HCT116 (cell line): ENCODE results near the gene POMGNT2. TPM values are rescaled to one million over a fixed set of nuclear protein-coding genes. Genes with fewer than 3 reads are reported as not detected.

Experiments
- ATAC-seq: fragments of 200-7000 bp; cut with Tn5 transposase; 2 replicates; pipeline ENCODE4 v1.9.1; 2020; ENCODE audit warnings: mild to moderate bottlenecking, moderate library complexity
- BruUV-seq: library from RNA; stranded (reverse); fragments of 400-500 nt; replicated peaks from 2 replicates; lab custom pipeline; 2021; lab: Mats Ljungman, UMichigan
- CTCF ChIA-PET: fragments of 300-600 bp; sonication (Branson Sonifier 250); formaldehyde crosslinking; loops from one replicate; lab custom pipeline; 2021; ENCODE audit warnings: antibody characterized with exemption; lab: Charles Lee
- POLR2A ChIA-PET: fragments of 300-600, 350-600 bp; sonication (Branson Sonifier 250); formaldehyde crosslinking; loops from one replicate; lab custom pipeline; 2021; ENCODE audit warnings: antibody characterized with exemption; lab: Charles Lee
- RAD21 ChIA-PET, 2 experiments: fragments of 300-600 bp; sonication (Branson Sonifier 250); formaldehyde crosslinking; loops; one replicate each; lab custom pipeline; 2023; ENCODE audit warnings: low total read pairs in 2 of 2; ENCODE audit not compliant: uncharacterized antibody in 2 of 2, unreplicated experiment in 2 of 2, low non-redundant PET in 1 of 2; lab: Charles Lee
- DNase-seq: peaks from one replicate; pipeline ENCODE4 v3.0.0-alpha.2; 2010; ENCODE audit warnings: low read depth, low spot score
- H2AFZ ChIP-seq: fragments of 200-600 bp; shearing (Covaris generic), sonication (generic); 2 replicates; pipeline ENCODE4 v1.6.1; 2017; ENCODE audit warnings: low read depth, mixed run types, mixed read lengths, antibody characterized with exemption, low read length; ENCODE audit not compliant: poor library complexity, severe bottlenecking
- H3K27ac ChIP-seq: 2 replicates; pipeline ENCODE4 v1.5.1; 2012; ENCODE audit warnings: low read depth, low read length
- H3K27me3 ChIP-seq: fragments of 200-600 bp; sonication (generic); 2 replicates; pipeline ENCODE4 v1.6.1; 2016; ENCODE audit warnings: mixed run types, low read length, mixed read lengths; ENCODE audit not compliant: insufficient read depth
- H3K36me3 ChIP-seq, 2 experiments: fragments of 200-500 bp in 1 of 2; fragments of 200-600 bp in 1 of 2; sonication (Bioruptor generic) in 1 of 2; sonication (generic) in 1 of 2; 2 replicates each; pipeline versions ENCODE4 v1.5.1 to v1.6.1; 2014 to 2016; ENCODE audit warnings: low read length in 2 of 2, inconsistent platforms in 1 of 2, mixed read lengths in 1 of 2, mixed run types in 1 of 2; ENCODE audit not compliant: insufficient read depth in 2 of 2, control insufficient read depth in 1 of 2
- H3K4me1 ChIP-seq, 2 experiments: fragments of 200-600 bp in 1 of 2; sonication (generic) in 1 of 2; 2 replicates each; pipeline versions ENCODE4 v1.5.1 to v1.6.1; 2012 to 2017; ENCODE audit warnings: low read length in 2 of 2, inconsistent platforms in 1 of 2, mild to moderate bottlenecking in 1 of 2, mixed read lengths in 1 of 2, mixed run types in 1 of 2, moderate library complexity in 1 of 2; ENCODE audit not compliant: insufficient read depth in 2 of 2, control insufficient read depth in 1 of 2
- H3K4me2 ChIP-seq: fragments of 200-600 bp; sonication (generic); 2 replicates; pipeline ENCODE4 v1.6.1; 2017; ENCODE audit warnings: mixed run types, low read length, mixed read lengths
- H3K4me3 ChIP-seq, 2 experiments: fragments of 200-600 bp in 1 of 2; sonication (generic) in 1 of 2; replicated peaks in 1 of 2; 2 replicates each; pipeline ENCODE4 v1.5.1; 2011 to 2016; ENCODE audit warnings: low read length in 2 of 2, control low read depth in 1 of 2, low read depth in 1 of 2, mild to moderate bottlenecking in 1 of 2, mixed read lengths in 1 of 2, mixed run types in 1 of 2
- H3K79me2 ChIP-seq: fragments of 200-600 bp; sonication (generic); 2 replicates; pipeline ENCODE4 v1.6.1; 2017; ENCODE audit warnings: mild to moderate bottlenecking, mixed run types, low read length, moderate library complexity, mixed read lengths; ENCODE audit not compliant: insufficient read depth
- H3K9ac ChIP-seq: fragments of 200-600 bp; sonication (generic); 2 replicates; pipeline ENCODE4 v1.6.1; 2016; ENCODE audit warnings: low read length, mixed read lengths
- H3K9me2 ChIP-seq: fragments of 200-600 bp; sonication (generic), shearing (Covaris generic); 2 replicates; pipeline ENCODE4 v1.6.1; 2017; ENCODE audit warnings: mixed run types, mild to moderate bottlenecking, moderate library complexity; ENCODE audit not compliant: insufficient read depth
- H3K9me3 ChIP-seq, 2 experiments: fragments of 200-500 bp in 1 of 2; fragments of 200-600 bp in 1 of 2; sonication (Bioruptor generic) in 1 of 2; sonication (generic) in 1 of 2; 2 replicates each; pipeline ENCODE4 v1.6.1; 2014 to 2017; ENCODE audit warnings: low read length in 2 of 2, mixed read lengths in 2 of 2, inconsistent platforms in 1 of 2, low read depth in 1 of 2, mild to moderate bottlenecking in 1 of 2, mixed run types in 1 of 2, moderate library complexity in 1 of 2; ENCODE audit not compliant: control insufficient read depth in 1 of 2, insufficient read depth in 1 of 2
- H4K20me1 ChIP-seq: fragments of 200-600 bp; sonication (generic), shearing (Covaris generic); 2 replicates; pipeline ENCODE4 v1.6.1; 2017; ENCODE audit warnings: mixed run types, mild to moderate bottlenecking, moderate library complexity; ENCODE audit not compliant: insufficient read depth
- ATF3 ChIP-seq: IDR thresholded peaks from 2 replicates; pipeline ENCODE4 v1.6.1; 2012
- CBX3 ChIP-seq: IDR thresholded peaks from 2 replicates; pipeline ENCODE4 v1.6.1; 2012; ENCODE audit warnings: low read depth
- CEBPB ChIP-seq: IDR thresholded peaks from 2 replicates; pipeline ENCODE4 v1.6.1; 2012; ENCODE audit warnings: low read depth
- EGR1 ChIP-seq: IDR thresholded peaks from 2 replicates; pipeline ENCODE4 v1.6.1; 2012; ENCODE audit warnings: low read depth
- ELF1 ChIP-seq: IDR thresholded peaks from 2 replicates; pipeline ENCODE4 v1.6.1; 2012; ENCODE audit warnings: low read depth, borderline replicate concordance
- EZH2 ChIP-seq: fragments of 200-600 bp; sonication (generic); IDR thresholded peaks from 2 replicates; pipeline ENCODE4 v1.6.1; 2017; ENCODE audit warnings: antibody characterized with exemption, mixed run types
- EZH2phosphoT487 ChIP-seq: fragments of 200-600 bp; IDR thresholded peaks from 2 replicates; pipeline ENCODE4 v1.6.1; 2018; ENCODE audit warnings: antibody characterized with exemption, borderline replicate concordance
- JUND ChIP-seq: IDR thresholded peaks from 2 replicates; pipeline ENCODE4 v1.6.1; 2012
- MAX ChIP-seq: IDR thresholded peaks from 2 replicates; pipeline ENCODE4 v1.6.1; 2012
- POLR2A ChIP-seq: IDR thresholded peaks from 2 replicates; pipeline ENCODE4 v1.7.0; 2011; ENCODE audit warnings: borderline replicate concordance; ENCODE audit not compliant: insufficient read depth, insufficient read length; ENCODE audit errors: extremely low read depth
- POLR2AphosphoS5 ChIP-seq: IDR thresholded peaks from 2 replicates; pipeline ENCODE4 v1.6.1; 2011; ENCODE audit warnings: mild to moderate bottlenecking, low read depth, low read length, moderate library complexity
- RAD21 ChIP-seq: IDR thresholded peaks from 2 replicates; pipeline ENCODE4 v1.6.1; 2012; ENCODE audit warnings: low read depth, mild to moderate bottlenecking
- REST ChIP-seq: IDR thresholded peaks from 2 replicates; pipeline ENCODE4 v1.6.1; 2012; ENCODE audit warnings: low read depth
- SIN3A ChIP-seq: IDR thresholded peaks from 2 replicates; pipeline ENCODE4 v1.6.1; 2012; ENCODE audit warnings: low read depth
- SP1 ChIP-seq: IDR thresholded peaks from 2 replicates; pipeline ENCODE4 v1.6.1; 2012; ENCODE audit warnings: low read depth
- TCF7L2 ChIP-seq: IDR thresholded peaks from 2 replicates; pipeline ENCODE4 v1.7.0; 2011; ENCODE audit warnings: borderline replicate concordance, inconsistent platforms; ENCODE audit not compliant: insufficient read depth, insufficient read length; ENCODE audit errors: extremely low read depth
- YY1 ChIP-seq: IDR thresholded peaks from 2 replicates; pipeline ENCODE4 v1.6.1; 2011; ENCODE audit warnings: low read length, low read depth, moderate library complexity, mild to moderate bottlenecking; ENCODE audit not compliant: insufficient replicate concordance; ENCODE audit errors: extremely low read depth
- ZBTB33 ChIP-seq: IDR thresholded peaks from 2 replicates; pipeline ENCODE4 v1.6.1; 2011; ENCODE audit warnings: mild to moderate bottlenecking, low read length, moderate library complexity; ENCODE audit not compliant: insufficient replicate concordance; ENCODE audit errors: extremely low read depth
- ZFX ChIP-seq: fragments of 450-650 bp; IDR thresholded peaks from 2 replicates; pipeline ENCODE4 v1.6.1; 2017
- ZNF274 ChIP-seq: fragments of 200-500 bp; sonication (Bioruptor generic); IDR thresholded peaks from 2 replicates; pipeline ENCODE4 v1.6.1; 2014; ENCODE audit warnings: mild to moderate bottlenecking, low read depth, low read length, inconsistent platforms
- intact Hi-C: fragments of 100-400 bp; cut with micrococcal nuclease; formaldehyde crosslinking; loops from 2 replicates; pipeline ENCODE4 v1.10.0; 2022
- total RNA-seq: library from RNA; stranded (reverse); gene quantifications from one replicate; pipeline ENCODE4 v1.2.1, GENCODE V29; 2021; ENCODE audit not compliant: unreplicated experiment

The POMGNT2 gene
- total RNA-seq, 1 experiment from 2014 or later, result 21.6 TPM

- H3K27ac ChIP-seq, result no peak overlapping the region
- no TSS peak for BruUV-seq
- no peaks in the 10 kb centered on the region for H3K9me3 ChIP-seq
- ATAC-seq (no peak), DNase-seq (no peak)
- POLR2A ChIA-PET, result no interaction called here
- no peaks in the 10 kb centered on the region for H3K9me2 ChIP-seq
- H2AFZ ChIP-seq, result no peak overlapping the region
- H3K4me3 ChIP-seq, result no peak overlapping the region
- H3K36me3 ChIP-seq, result no peaks in the 10 kb centered on the region
- intact Hi-C loops, result no loop called here
- TF ChIP-seq EZH2 (no peak), TCF7L2 (no peak), EZH2phosphoT487 (no peak), RAD21 (no peak), EGR1 (no peak), ZNF274 (no peak), ATF3 (no peak), ZBTB33 (no peak), POLR2AphosphoS5 (no peak), REST (no peak), YY1 (no peak), CBX3 (no peak), SIN3A (no peak), POLR2A (no peak), MAX (no peak), SP1 (no peak), ZFX (no peak), JUND (no peak), ELF1 (no peak), CEBPB (no peak)
- H3K27me3 ChIP-seq, result no peaks in the 10 kb centered on the region
- no peaks in the 10 kb centered on the region for H3K4me1 ChIP-seq
- no peak overlapping the region for H3K4me2 ChIP-seq
- no peaks in the 10 kb centered on the region for H4K20me1 ChIP-seq
- CTCF ChIA-PET, result interaction anchor here (1.9 kb wide), 1 partner anchor 10 kb away, joined by 8 read pairs; no protein-coding TSS in a partner anchor
- RAD21 ChIA-PET, result no interaction called here
- no peak overlapping the region for H3K9ac ChIP-seq
- no peaks in the 10 kb centered on the region for H3K79me2 ChIP-seq
Measured at GRCh38 chr3:43061101-43061895, 44.6 kb downstream of the POMGNT2 start.
